WERI-Rb-1 (cell line): ENCODE data around the gene C1orf216.
A peak's percentile ranks its signal among the peaks of the same experiment; 100 is the strongest.

Experiments
- DNase-seq: peaks from one replicate; pipeline ENCODE4 v3.0.0-alpha.2; 2020
- H3K27ac ChIP-seq: fragments of 250-450 bp; sonication (Bioruptor Pico); 2 replicates; pipeline ENCODE4 v1.5.1; 2020; ENCODE audit warnings: mild to moderate bottlenecking, moderate library complexity
- H3K27me3 ChIP-seq: fragments of 250-450 bp; sonication (Bioruptor Pico); 2 replicates; pipeline ENCODE4 v1.5.1; 2021; ENCODE audit warnings: mild to moderate bottlenecking, low read depth, moderate library complexity; ENCODE audit not compliant: insufficient read depth, severe bottlenecking
- H3K36me3 ChIP-seq: fragments of 250-450 bp; sonication (Bioruptor Pico); 2 replicates; pipeline ENCODE4 v1.5.1; 2020; ENCODE audit warnings: mild to moderate bottlenecking, moderate library complexity
- H3K4me3 ChIP-seq: 2 replicates; pipeline ENCODE4 v1.5.1; 2011; ENCODE audit warnings: low read depth, mild to moderate bottlenecking, control low read depth, low read length
- H3K9me3 ChIP-seq: fragments of 250-450 bp; sonication (Bioruptor Pico); 2 replicates; pipeline ENCODE4 v1.5.1; 2021; ENCODE audit warnings: mild to moderate bottlenecking, moderate library complexity; ENCODE audit not compliant: severe bottlenecking
- CTCF ChIP-seq: IDR thresholded peaks from 2 replicates; pipeline ENCODE4 v1.5.1; 2011; ENCODE audit warnings: low read depth, mild to moderate bottlenecking, control low read depth, inconsistent platforms, low read length

C1orf216 gene

DNA sequence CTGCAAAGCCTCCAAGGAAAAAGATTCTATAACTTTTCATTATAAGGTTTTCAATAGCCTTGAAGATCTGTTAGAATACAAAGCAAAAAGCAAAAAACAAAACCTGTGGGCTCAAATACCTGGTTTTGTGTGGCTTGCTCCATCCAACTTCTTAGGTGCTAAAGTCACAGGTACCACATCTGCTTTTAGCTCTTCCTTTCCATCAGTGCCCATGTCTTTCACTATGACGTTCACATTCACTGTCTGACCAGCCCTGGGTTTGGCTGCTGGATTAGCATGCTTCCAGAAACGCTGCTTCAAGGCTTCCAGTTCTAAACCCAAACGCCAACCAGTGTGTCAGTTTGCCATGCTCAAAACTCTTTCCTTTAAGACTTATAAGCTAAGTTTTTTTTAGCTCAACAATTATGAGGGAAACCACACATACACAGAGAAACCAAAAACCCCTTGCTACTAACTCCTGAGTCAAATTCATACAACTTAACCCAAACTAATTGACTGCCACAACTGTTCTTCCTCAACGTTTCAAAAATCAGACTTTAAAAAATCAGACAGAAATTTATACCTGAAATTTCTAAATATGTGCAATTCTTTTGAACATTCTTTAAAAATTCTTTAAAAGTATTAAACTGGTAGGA, 35.1 kb upstream of the C1orf216 start:
- peaks cover 91% of the 10 kb centered on the region for H3K36me3 ChIP-seq
- no peak overlapping the region for H3K27ac ChIP-seq
- no peak for DNase-seq
- H3K4me3 ChIP-seq, result no peak overlapping the region
- no peak for TF ChIP-seq CTCF
- no peaks in the 10 kb centered on the region for H3K9me3 ChIP-seq
- H3K27me3 ChIP-seq, result no peaks in the 10 kb centered on the region

- TF ChIP-seq CTCF, result no peak
- no peaks in the 10 kb centered on the region for H3K9me3 ChIP-seq
- peaks cover 98% of the 10 kb centered on the region for H3K36me3 ChIP-seq
- DNase-seq, result no peak
- H3K27me3 ChIP-seq, result no peaks in the 10 kb centered on the region
- H3K27ac ChIP-seq, result no peak overlapping the region
- H3K4me3 ChIP-seq, result no peak overlapping the region
Measured at GRCh38 chr1:35748326-35748725, 29.6 kb upstream of the C1orf216 start.

DNA sequence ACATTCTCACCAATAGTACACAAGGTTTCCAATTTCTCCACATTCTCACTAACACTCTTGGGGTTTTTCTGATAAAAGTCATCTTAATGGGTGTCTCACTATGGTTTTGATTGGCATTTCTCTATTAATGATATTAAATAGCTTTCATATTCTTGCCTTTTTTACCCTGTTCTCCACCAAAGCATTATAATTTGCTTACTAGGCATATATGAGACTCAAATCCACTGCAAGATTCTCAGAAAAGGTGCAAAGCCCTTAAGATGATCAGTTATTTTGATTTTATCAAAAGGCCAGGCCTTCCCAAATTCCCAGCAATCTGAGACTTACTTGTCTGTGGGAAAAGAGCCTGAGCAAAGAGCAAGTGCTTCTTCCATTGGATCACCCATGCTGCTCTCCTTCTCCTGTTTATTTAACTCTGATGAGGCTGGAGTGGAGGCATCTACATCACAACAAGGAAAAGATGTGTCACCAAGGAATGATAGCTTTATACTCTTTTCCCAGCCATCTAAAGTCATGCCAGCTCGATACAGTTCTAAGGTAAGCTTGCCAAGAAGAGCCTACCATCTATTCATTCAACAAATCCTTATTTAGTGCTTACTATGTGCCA, 26.5 kb upstream of the C1orf216 start:
- DNase-seq, result no peak
- no peak for TF ChIP-seq CTCF
- Histone ChIP-seq H3K27ac (no peak overlapping the region), H3K9me3 (no peaks in the 10 kb centered on the region), H3K27me3 (no peaks in the 10 kb centered on the region), H3K36me3 (peaks cover 99% of the 10 kb centered on the region), H3K4me3 (no peak overlapping the region)

DNA sequence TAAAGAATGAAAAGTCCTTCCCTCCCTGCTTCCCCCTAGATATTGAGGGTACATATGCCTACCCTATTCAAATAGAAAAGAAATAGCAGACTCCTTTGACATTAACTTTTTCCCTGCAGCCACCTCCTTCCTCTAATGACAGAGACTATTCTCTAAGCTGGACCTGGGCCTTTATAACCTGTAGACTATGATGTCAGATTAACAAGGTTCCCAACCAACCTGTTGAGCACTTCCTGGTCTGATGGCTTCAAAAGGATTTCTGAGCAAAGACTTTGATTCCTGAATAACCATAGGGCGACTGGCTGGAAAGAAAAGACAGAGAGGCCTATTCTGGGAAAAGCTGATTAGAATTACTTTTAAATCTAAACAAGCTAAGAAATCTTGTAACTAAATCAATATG, 18.4 kb upstream of the C1orf216 start:
- no peaks in the 10 kb centered on the region for H3K9me3 ChIP-seq
- TF ChIP-seq CTCF, result no peak
- no peaks in the 10 kb centered on the region for H3K27me3 ChIP-seq
- no peak overlapping the region for H3K4me3 ChIP-seq
- peak overlapping the region; percentile 70 for H3K27ac ChIP-seq
- no peak for DNase-seq
- H3K36me3 ChIP-seq, result peaks cover 94% of the 10 kb centered on the region

DNA sequence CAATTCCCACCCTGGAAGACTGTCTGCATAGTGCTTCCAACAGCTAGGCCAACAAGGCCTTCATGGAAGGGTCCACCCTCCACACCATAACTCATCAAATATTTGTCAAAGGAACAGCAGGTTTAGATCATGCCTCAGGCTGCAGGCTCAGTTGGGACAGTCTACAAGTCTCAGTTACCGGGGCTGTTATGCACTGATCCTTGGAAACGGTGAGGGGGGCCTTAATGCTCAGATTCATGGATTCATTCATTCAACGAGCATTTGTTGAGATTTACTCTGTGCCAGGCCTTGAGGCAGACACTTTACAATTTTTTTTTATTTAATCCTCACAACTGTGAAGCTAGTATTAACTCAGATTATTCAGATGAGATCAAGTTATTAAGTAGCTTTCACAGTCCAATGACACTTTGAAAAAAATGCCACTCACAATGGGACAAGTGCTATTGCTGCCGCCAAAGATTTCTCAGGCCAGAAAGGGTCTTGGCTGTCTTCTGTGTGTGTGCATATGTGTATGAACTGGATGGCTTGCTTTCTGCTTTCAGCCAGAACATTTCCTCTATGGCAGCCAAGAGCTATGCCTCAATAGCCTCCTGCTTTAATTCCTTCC, 8.9 kb upstream of the C1orf216 start:
- no peak for TF ChIP-seq CTCF
- Histone ChIP-seq H3K4me3 (no peak overlapping the region), H3K27me3 (no peaks in the 10 kb centered on the region), H3K27ac (peak overlapping the region; percentile 40), H3K9me3 (no peaks in the 10 kb centered on the region), H3K36me3 (peaks cover 56% of the 10 kb centered on the region)
- peak; percentile 38 for DNase-seq
